HG03457 (cell line): ENCODE data around the gene SSBP4.
"Not testable (repeated sequence)": the region's sequence is repeated elsewhere in the genome, so short reads cannot be mapped to it uniquely, and the experiment has no call there.

Source experiments
- ATAC-seq: cut with Tn5 transposase; IDR thresholded peaks from one replicate; pipeline ENCODE4 v1.9.1; 2021; ENCODE audit warnings: moderate number of reproducible peaks; ENCODE audit not compliant: unreplicated experiment

The SSBP4 gene

DNA sequence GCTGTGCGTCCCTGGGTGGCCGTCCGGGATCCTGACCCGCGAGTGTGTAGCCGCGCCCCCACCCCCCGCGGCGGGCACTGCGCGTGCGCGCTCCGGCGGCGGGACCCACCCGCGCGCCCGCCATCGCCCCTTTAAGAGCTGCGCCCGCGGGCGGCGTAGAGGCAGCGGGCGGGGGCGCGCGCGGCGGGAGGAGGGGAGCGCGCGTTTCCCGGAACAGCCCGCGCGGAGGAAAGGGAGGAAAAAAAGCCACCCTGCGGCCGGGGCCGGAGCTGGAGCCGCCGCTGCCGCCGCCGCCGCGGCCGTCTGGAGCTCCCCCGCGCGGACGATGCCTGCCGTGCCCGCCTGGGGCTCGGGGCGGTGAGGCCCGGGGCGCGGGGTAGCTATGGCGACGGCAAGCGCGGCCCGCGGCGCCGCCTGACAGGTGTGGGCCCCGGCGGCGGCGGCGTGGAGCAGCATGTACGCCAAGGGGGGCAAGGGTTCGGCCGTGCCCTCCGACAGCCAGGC lies at the start of gene SSBP4:
SSBP4 (plus strand) TSS at position 204 of the 504 bp plus-strand sequence; CDS start at position 455, 251 bp downstream.
- ATAC-seq: no peak

- ATAC-seq: no peak
These were observed 45.7 kb upstream of the SSBP4 start for GRCh38 chr19:18373407-18373891.

- peak; percentile 81 for ATAC-seq
These were observed 45.1 kb upstream of the SSBP4 start for GRCh38 chr19:18373892-18374629.

- ATAC-seq: no peak
These were observed 42.2 kb upstream of the SSBP4 start for GRCh38 chr19:18377026-18377425.

DNA sequence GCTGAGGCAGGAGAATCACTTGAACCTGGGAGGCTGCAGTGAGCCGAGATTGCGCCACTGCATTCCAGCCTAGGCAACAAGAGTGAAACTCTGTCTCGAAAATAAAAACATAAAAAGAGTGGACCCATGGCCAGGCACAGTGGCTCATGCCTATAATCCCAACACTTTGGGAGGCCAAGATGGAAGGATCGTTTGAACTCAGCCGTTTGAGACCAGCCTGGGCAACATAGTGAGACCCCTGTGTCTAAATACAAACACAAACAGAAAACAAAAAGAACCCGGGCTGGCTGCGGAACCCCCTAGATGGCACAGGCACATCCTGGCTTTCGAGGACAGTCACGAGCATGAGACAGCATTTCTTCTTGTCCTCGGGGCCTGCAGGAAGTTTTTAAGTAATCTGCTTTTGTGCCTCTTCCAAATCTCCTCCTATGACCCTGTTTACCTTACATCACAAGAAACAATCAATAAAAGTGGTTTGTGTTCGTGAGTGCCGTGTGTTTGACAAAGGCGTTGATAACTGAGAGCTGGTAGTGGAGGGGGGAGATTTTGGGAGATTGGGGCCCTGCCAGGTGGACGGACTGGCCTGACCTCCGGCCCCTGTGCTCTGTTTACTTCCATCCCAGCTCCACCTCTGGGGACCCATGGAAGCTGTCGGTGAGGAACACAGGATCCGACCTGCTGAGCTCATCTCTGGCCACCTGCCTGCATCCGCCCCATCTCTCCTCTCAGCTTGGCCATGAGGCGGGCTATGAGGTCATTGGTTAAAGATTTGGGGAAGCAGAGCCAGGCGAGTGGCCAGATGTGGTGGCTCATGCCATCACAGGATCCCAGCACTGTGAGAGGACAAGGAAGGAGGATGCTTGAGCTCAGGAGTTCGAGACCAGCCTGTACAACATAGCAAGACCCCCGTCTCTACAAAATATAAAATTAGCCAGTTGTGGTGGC lies 39.1 kb upstream of the SSBP4 start:
- ATAC-seq: no peak

DNA sequence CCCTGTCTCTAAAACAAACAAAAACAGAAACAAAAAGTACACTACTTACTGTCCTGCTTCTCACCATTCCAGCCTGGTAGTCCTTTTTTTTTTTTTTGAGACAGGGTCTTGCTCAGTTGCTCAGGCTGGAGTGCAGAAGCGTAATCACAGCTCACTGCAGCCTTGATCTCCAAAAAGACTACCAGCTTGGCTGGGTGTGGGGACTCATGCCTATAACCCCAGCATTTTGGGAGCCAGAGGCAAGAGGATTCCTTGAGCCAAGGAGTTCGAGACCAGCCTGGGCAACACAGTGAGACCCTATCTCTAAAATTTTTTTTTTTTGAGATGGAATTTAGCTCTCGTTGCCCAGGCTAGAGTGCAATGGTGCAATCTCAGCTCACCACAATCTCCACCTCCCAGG lies 38.4 kb upstream of the SSBP4 start:
- no peak for ATAC-seq

GRCh38 chr19:18383622-18384021 lies 35.6 kb upstream of the SSBP4 start:
- ATAC-seq: not testable (repeated sequence)

GRCh38 chr19:18384775-18385174 lies 34.4 kb upstream of the SSBP4 start:
- ATAC-seq: no peak

GRCh38 chr19:18385359-18385674 lies 33.9 kb upstream of the SSBP4 start:
- ATAC-seq: no peak

- no peak for ATAC-seq
These were observed 33.3 kb upstream of the SSBP4 start, which contains the start of gene GDF15 for GRCh38 chr19:18385675-18386542. Gene GDF15, plus strand, starts transcription at chr19:18386158. Its CDS starts 32 bp downstream, at chr19:18386190.

DNA sequence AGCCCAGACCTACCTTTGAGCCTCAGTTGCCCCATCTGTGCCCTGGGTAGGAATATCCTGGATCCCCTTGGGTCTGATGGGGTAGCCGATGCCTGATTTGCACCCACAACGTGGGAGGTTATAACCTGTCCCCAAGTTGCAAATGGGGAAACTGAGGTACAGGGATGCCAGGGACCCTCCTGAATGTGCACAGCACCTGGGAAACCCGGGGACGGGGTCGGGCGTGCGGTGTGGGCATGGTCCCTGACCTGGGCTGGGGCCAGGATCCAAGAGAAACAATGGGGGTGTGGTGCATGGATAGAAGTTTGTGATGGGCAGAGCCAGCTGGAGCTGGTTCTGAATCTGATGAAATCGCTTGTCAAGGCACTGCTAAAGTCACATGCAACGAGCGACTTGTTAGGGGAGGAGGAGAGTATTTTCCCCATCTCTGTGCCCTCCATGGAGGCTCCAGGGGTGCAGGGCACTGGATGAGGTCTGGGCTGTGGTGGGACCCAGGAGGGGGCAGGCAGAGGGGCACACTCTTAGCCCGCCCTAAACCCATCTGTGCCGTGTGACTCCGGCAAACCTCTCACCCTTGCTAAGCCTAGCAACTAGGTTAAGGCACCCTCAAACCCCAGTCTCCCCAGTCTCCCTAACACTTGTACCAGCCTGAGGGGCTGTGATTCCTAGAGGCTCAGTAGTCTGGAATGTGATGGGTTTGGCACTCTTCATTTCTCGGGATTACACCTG lies 32.5 kb upstream of the SSBP4 start:
- ATAC-seq: no peak

DNA sequence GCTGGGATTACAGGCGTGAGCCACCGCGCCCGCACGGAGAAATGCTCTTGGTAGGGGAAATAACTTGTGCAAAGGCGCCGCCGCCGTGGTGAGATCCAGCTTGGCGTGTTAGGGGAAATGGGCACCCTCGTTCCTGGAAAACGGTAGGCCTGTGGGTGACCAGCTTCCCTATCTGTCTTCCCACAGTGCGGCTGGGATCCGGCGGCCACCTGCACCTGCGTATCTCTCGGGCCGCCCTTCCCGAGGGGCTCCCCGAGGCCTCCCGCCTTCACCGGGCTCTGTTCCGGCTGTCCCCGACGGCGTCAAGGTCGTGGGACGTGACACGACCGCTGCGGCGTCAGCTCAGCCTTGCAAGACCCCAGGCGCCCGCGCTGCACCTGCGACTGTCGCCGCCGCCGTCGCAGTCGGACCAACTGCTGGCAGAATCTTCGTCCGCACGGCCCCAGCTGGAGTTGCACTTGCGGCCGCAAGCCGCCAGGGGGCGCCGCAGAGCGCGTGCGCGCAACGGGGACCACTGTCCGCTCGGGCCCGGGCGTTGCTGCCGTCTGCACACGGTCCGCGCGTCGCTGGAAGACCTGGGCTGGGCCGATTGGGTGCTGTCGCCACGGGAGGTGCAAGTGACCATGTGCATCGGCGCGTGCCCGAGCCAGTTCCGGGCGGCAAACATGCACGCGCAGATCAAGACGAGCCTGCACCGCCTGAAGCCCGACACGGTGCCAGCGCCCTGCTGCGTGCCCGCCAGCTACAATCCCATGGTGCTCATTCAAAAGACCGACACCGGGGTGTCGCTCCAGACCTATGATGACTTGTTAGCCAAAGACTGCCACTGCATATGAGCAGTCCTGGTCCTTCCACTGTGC lies 30.9 kb upstream of the SSBP4 start:
- peak; percentile 61 for ATAC-seq

DNA sequence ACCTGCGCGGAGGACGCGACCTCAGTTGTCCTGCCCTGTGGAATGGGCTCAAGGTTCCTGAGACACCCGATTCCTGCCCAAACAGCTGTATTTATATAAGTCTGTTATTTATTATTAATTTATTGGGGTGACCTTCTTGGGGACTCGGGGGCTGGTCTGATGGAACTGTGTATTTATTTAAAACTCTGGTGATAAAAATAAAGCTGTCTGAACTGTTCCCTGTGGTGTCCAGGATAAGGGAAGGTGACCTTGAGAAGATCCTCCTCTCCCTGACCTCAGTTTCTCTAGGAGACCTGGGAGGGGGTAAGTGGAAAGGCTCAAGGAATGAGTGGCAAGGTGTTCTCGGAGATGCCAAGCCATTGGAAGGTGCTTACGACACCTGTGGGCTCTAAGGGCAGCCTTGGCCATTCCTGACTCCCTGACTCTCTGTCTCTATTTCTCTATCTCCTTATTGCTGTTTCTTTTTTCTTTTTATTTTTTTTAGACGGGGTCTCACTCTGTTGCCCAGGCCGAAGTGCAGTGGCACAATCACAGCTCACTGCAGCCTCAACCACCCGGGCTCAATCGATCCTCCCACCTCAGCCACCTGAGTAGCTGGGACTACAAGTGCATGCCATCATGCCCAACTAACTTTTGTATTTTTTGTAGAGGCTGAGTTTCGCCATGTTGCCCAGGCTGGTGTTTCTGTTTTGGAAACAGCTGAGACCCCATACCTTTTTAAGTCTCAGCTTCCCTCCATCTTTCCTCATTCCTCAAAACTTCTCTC lies 30.1 kb upstream of the SSBP4 start:
- no peak for ATAC-seq

DNA sequence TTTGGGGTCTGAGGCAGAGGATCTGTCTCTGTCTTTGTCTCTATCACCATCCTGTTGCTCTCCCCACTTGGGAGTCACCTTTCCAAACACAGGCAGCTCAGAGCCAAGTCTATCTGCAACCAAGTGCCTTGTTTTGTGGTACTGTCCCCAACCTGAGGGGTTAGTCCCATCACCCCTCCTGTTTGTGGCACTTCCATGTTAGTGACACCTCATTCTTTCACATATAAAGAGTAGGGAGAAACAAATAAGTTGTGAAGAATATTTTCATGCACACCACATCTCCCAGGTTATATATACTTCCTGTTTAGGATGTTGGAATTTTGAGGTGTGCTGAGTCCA lies 29.5 kb upstream of the SSBP4 start:
- no peak for ATAC-seq

- no peak for ATAC-seq
These were observed 28.9 kb upstream of the SSBP4 start for GRCh38 chr19:18390065-18390907.

GRCh38 chr19:18391509-18392075 lies 27.6 kb upstream of the SSBP4 start:
- no peak for ATAC-seq

- no peak for ATAC-seq
These were observed 26.8 kb upstream of the SSBP4 start for GRCh38 chr19:18392417-18392816.
